K562 (cell line): ENCODE data around the gene FBXO28. TPM values are rescaled to one million over a fixed set of nuclear protein-coding genes. Genes with fewer than 3 reads are reported as not detected.

Source experiments
- CCNT2 ChIP-seq: IDR thresholded peaks from 2 replicates; pipeline ENCODE4 v1.6.1; 2011; ENCODE audit warnings: borderline replicate concordance, low read depth, mild to moderate bottlenecking, moderate library complexity, mixed read lengths, low read length; ENCODE audit not compliant: insufficient read length; ENCODE audit errors: extremely low read depth
- DMBX1 ChIP-seq: fragments of 250-450 bp; sonication (Bioruptor Pico); IDR thresholded peaks from 2 replicates; pipeline ENCODE4 v1.8.0; 2022; ENCODE audit warnings: inconsistent platforms, mild to moderate bottlenecking, moderate library complexity, borderline replicate concordance
- ETS1 ChIP-seq: conservative IDR thresholded peaks from 2 replicates; pipeline ENCODE4 v1.6.1; 2011; ENCODE audit warnings: low read depth, mild to moderate bottlenecking, low read length; ENCODE audit not compliant: control insufficient read depth
- HMGN3 ChIP-seq: IDR thresholded peaks from 2 replicates; pipeline ENCODE4 v1.6.1; 2011; ENCODE audit warnings: borderline replicate concordance, low read depth, mild to moderate bottlenecking, mixed read lengths, low read length; ENCODE audit not compliant: insufficient read length; ENCODE audit errors: extremely low read depth
- JUND ChIP-seq, 2 experiments: IDR thresholded peaks; 2 replicates in 1 of 2; 3 replicates in 1 of 2; pipeline ENCODE4 v1.6.1; 2011; ENCODE audit warnings: borderline replicate concordance in 2 of 2, low read depth in 2 of 2, low read length in 2 of 2, improper control_type of control experiment in 1 of 2, missing biosample characterization in 1 of 2, missing genetic modification characterization in 1 of 2, missing genetic modification reagents in 1 of 2
- KAT7 ChIP-seq: sonication (generic); formaldehyde crosslinking; IDR thresholded peaks from 2 replicates; pipeline ENCODE4 v1.8.0; 2022; ENCODE audit warnings: missing genetic modification reagents, mild to moderate bottlenecking, borderline replicate concordance
- KLF16 ChIP-seq: IDR thresholded peaks from 2 replicates; pipeline ENCODE4 v1.6.1; 2016; ENCODE audit warnings: antibody characterized with exemption
- MCM2 ChIP-seq: fragments of 450-650 bp; IDR thresholded peaks from 2 replicates; pipeline ENCODE4 v1.6.1; 2017; ENCODE audit warnings: low read depth, mild to moderate bottlenecking
- MECOM ChIP-seq: fragments of 250-450 bp; sonication (Bioruptor Pico); IDR thresholded peaks from 2 replicates; pipeline ENCODE4 v1.8.0; 2022; ENCODE audit warnings: inconsistent platforms
- MTA2 ChIP-seq: fragments of 450-650 bp; IDR thresholded peaks from 2 replicates; pipeline ENCODE4 v1.6.1; 2016; ENCODE audit warnings: low read depth
- NBN ChIP-seq: fragments of 450-650 bp; IDR thresholded peaks from 2 replicates; pipeline ENCODE4 v1.6.1; 2016; ENCODE audit warnings: low read depth, mild to moderate bottlenecking
- PKNOX1 ChIP-seq: fragments of 450-650 bp; IDR thresholded peaks from 2 replicates; pipeline ENCODE4 v1.6.1; 2016
- STAT5A ChIP-seq: IDR thresholded peaks from 2 replicates; pipeline ENCODE4 v1.6.1; 2012; ENCODE audit warnings: low read length, inconsistent platforms, borderline replicate concordance
- TAF1 ChIP-seq: IDR thresholded peaks from 2 replicates; pipeline ENCODE4 v1.6.1; 2011; ENCODE audit warnings: mild to moderate bottlenecking, low read length, moderate library complexity; ENCODE audit not compliant: insufficient read depth, control insufficient read depth, severe bottlenecking; ENCODE audit errors: extremely low read depth
- TARDBP ChIP-seq: fragments of 450-650 bp; IDR thresholded peaks from 2 replicates; pipeline ENCODE4 v1.6.1; 2016
- TBL1XR1 ChIP-seq, 2 experiments: IDR thresholded peaks; 2 replicates each; pipeline ENCODE4 v1.6.1; 2012; ENCODE audit warnings: improper control_type of control experiment in 2 of 2, low read length in 2 of 2, mild to moderate bottlenecking in 1 of 2
- ZEB2 ChIP-seq: fragments of 450-650 bp; IDR thresholded peaks from 2 replicates; pipeline ENCODE4 v1.6.1; 2016
- ZKSCAN1 ChIP-seq: fragments of 150-350 bp; IDR thresholded peaks from 2 replicates; pipeline ENCODE4 v1.6.1; 2016; ENCODE audit warnings: low read depth, low read length
- ZMIZ1 ChIP-seq, 2 experiments: fragments of 150-350 bp in 1 of 2; IDR thresholded peaks; 2 replicates each; pipeline ENCODE4 v1.6.1; 2012 to 2016; ENCODE audit warnings: low read depth in 2 of 2, low read length in 2 of 2, mild to moderate bottlenecking in 1 of 2, moderate library complexity in 1 of 2
- ZNF174 ChIP-seq: fragments of 250-450 bp; sonication (Bioruptor Pico); IDR thresholded peaks from 2 replicates; pipeline ENCODE4 v1.4.0; 2020; ENCODE audit warnings: mild to moderate bottlenecking
- ZNF766 ChIP-seq: fragments of 200-800 bp; sonication (Bioruptor generic); conservative IDR thresholded peaks from 2 replicates; pipeline ENCODE4 v1.6.1; 2016; ENCODE audit warnings: missing genetic modification characterization, missing compliant biosample characterization
- polyA plus RNA-seq, 8 experiments: library from polyadenylated mRNA; depleted of rRNA in 4 of 8; stranded (reverse) in 5 of 8; unstranded in 3 of 8; fragments of >200 nt; fragmentation: Nextera tagmentation in 2 of 8; fragmentation: Illumina TruSeq in 1 of 8; extraction: Ambion mirVana in 2 of 8; extraction: Trizol in 1 of 8; gene quantifications; 2 replicates each; pipeline versions ENCODE4 v1.2.1 to v1.2.3, GENCODE V29; 2011 to 2014; ENCODE audit warnings: inconsistent platforms in 1 of 8, missing spikeins in 1 of 8
- total RNA-seq, 7 experiments: library from RNA; depleted of rRNA in 6 of 7; stranded (reverse); fragments of >200 nt in 6 of 7; fragmentation: Illumina TruSeq in 2 of 7; extraction: Trizol in 2 of 7; gene quantifications; 2 replicates each; pipeline versions ENCODE4 v1.2.1 to v1.2.3, GENCODE V29; 2011 to 2021; ENCODE audit warnings: low replicate concordance in 1 of 7

FBXO28 gene
- total and polyA plus RNA-seq, 9 of the 15 experiments (the other 6 are each of a cell fraction or from before 2014, with no cell fraction given) = 4.1 to 34.8 (median 25.3) TPM

GRCh38 chr1:224160171-224160682 lies 46.3 kb downstream of the FBXO28 start (continued):
- peak; percentile 96 for TF ChIP-seq MTA2
- peak; percentile 79 for TF ChIP-seq ZNF766
- TF ChIP-seq TBL1XR1 (IDR thresholded peaks at IDR 0.05; ENCODE audit: low read length in 2 of 2) = peak; percentile 38 to 93; a peak in 3 of 4 replicates
- TF ChIP-seq STAT5A = peak; percentile 96
- TF ChIP-seq ZMIZ1 (IDR thresholded peaks at IDR 0.05; ENCODE audit: low read depth in 2 of 2, low read length in 2 of 2) = peak in 1 of 2 experiments; percentile 94; a peak in 2 of 4 replicates
- peak; percentile 54; the same call in 1 of the 2 replicates for TF ChIP-seq MECOM (CRISPR knock-in tag)
- TF ChIP-seq HMGN3 = peak; percentile 88
- peak; percentile 56; the same call in 1 of the 2 replicates for TF ChIP-seq JUND (IDR thresholded peaks at IDR 0.05; ENCODE audit: borderline replicate concordance, low read depth, low read length)
- TF ChIP-seq JUND (tag; IDR thresholded peaks at IDR 0.05; ENCODE audit: borderline replicate concordance, low read depth, low read length) = peak; percentile 60; the same call in 2 of the 3 replicates
- peak; percentile 96 for TF ChIP-seq KLF16
- peak; percentile 87 for TF ChIP-seq DMBX1
- TF ChIP-seq KAT7 = peak; percentile 49; the same call in 1 of the 2 replicates
- no peak for TF ChIP-seq ZNF174 (CRISPR knock-in tag)
- TF ChIP-seq MCM2 = no peak
- peak; percentile 26 for TF ChIP-seq TAF1
- TF ChIP-seq ETS1 = peak; percentile 27; the same call in 1 of the 2 replicates
- peak; percentile 83; the same call in 1 of the 2 replicates for TF ChIP-seq ZEB2
- TF ChIP-seq CCNT2 = peak; percentile 91
- TF ChIP-seq TARDBP = 0 out of 2 replicates have a peak, but pooled peaks have one; percentile 45
- peak; percentile 62; the same call in 1 of the 2 replicates for TF ChIP-seq ZKSCAN1
- TF ChIP-seq PKNOX1 = peak; percentile 82
- peak; percentile 96 for TF ChIP-seq NBN
